ENCODE results near the gene RNF213. TPM values are rescaled to one million over a fixed set of nuclear protein-coding genes. Genes with fewer than 3 reads are reported as not detected.

RNF213 gene
- total RNA-seq, 1 donor, result 134 TPM

DNA sequence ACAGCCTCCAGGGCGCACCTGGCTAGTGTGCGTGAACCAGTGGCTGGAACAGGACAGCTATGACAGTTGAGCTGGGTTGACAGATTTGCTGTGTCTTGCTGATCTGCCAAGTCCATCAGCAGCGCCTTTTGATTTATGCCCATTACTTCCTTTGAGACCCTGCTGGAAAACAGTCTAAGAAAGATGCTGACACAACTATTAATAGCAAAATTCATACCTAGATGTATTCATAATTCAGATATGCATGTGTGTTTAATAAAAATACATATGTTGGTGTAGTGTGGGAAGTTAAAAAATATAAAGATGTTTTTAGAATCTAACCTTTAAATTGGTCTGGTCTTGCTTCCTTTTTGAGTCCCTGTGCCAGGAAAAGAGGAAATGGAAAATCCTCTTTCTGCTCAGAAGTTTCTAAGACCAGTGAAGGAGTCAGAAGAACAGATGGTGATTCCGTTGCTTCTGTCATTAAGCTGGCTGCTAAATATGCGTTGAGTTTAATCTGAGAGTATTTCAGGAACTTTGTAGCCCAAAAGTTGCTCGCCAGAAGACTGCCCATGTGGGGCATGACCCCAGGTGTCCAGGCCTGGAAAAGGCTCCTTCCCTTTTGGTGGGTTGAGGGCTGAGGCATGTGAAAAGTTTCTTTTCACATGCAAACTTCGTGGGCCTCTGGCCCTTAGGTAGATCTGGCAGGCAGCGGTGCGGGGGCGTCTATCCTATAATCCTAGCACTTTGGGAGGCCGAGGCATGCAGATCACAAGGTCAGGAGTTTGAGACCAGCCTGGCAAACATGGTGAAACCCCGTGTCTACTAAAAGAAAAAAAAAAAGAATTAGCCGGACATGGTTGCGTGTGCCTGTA, 114.3 kb downstream of the RNF213 start:
- Histone ChIP-seq H4K20me1 (ENCODE audit: insufficient read depth, low read length) (peaks cover 2% of the 10 kb centered on the region), H3K9me3 (ENCODE audit: low read depth, low read length) (no peaks in the 10 kb centered on the region), H3K4me2 (ENCODE audit: insufficient read depth, low read length) (no peak overlapping the region), H3K27me3 (ENCODE audit: insufficient read depth, low read length) (no peaks in the 10 kb centered on the region), H3K4me1 (ENCODE audit: insufficient read depth, low read length) (no peaks in the 10 kb centered on the region), H3K79me2 (ENCODE audit: insufficient read depth, low read length) (no peaks in the 10 kb centered on the region), H3K4me3 (ENCODE audit: insufficient read depth, low read length) (no peak overlapping the region), H3K36me3 (ENCODE audit: insufficient read depth, low read length) (peaks cover 95% of the 10 kb centered on the region), H3K27ac (ENCODE audit: low read depth, low read length) (no peak overlapping the region), H2AFZ (ENCODE audit: low read length) (no peak overlapping the region)
- peak; percentile 29 for DNase-seq (ENCODE audit: insufficient read length, low spot score, missing footprints)
- no peak for TF ChIP-seq CTCF (IDR thresholded peaks at IDR 0.05; ENCODE audit: extremely low read depth, low read depth, low read length)

DNA sequence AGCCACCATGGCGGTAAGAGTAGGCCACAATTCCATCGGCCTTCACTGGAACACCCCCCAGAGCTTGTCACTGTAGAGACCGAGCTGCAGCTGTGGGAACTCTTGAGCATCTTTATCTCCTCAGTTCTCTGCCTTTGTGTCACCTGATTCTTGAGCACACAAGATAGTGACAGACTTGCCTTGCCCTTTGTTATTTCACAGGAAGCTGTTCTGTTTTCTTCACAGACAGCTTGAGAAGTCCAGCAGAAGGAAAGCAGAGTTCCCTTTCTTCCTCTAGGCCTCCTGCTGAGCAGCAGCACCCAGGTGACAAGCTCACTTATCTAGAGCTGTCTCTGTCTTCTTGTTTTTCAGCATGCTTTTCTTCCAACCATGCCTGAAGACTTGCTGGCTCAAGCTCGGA, 115.9 kb downstream of the RNF213 start:
- Histone ChIP-seq H4K20me1 (ENCODE audit: insufficient read depth, low read length) (peaks cover 2% of the 10 kb centered on the region), H3K79me2 (ENCODE audit: insufficient read depth, low read length) (no peaks in the 10 kb centered on the region), H3K4me1 (ENCODE audit: insufficient read depth, low read length) (no peaks in the 10 kb centered on the region), H2AFZ (ENCODE audit: low read length) (no peak overlapping the region), H3K4me2 (ENCODE audit: insufficient read depth, low read length) (no peak overlapping the region), H3K36me3 (ENCODE audit: insufficient read depth, low read length) (peaks cover 95% of the 10 kb centered on the region), H3K27me3 (ENCODE audit: insufficient read depth, low read length) (no peaks in the 10 kb centered on the region), H3K27ac (ENCODE audit: low read depth, low read length) (no peak overlapping the region), H3K9me3 (ENCODE audit: low read depth, low read length) (no peaks in the 10 kb centered on the region), H3K4me3 (ENCODE audit: insufficient read depth, low read length) (no peak overlapping the region)
- no peak for TF ChIP-seq CTCF (IDR thresholded peaks at IDR 0.05; ENCODE audit: extremely low read depth, low read depth, low read length)
- DNase-seq (ENCODE audit: insufficient read length, low spot score, missing footprints), result peak; percentile 34

DNA sequence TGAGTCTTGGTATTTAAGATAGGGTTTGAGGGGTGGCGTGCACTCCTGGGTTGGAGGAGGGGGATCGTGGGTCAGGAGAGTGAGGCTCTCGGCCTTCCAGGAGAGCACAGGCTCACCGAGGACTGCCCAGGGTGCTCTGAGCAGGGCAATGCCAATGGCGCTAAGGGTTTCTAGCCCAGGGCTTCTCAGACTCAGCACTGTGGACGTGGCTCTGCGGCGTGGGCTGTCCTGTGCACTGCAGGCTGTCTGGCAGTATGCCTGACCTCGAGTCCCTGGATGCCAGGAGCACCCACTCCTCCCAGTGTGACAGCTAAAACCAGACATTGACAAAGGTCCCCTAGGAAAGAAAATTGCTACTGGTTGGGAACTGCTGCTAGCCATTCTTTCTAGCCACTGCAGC, 117.1 kb downstream of the RNF213 start:
- no peaks in the 10 kb centered on the region for H3K9me3 ChIP-seq (ENCODE audit: low read depth, low read length)
- no peak overlapping the region for H2AFZ ChIP-seq (ENCODE audit: low read length)
- no peak for TF ChIP-seq CTCF (IDR thresholded peaks at IDR 0.05; ENCODE audit: extremely low read depth, low read depth, low read length)
- peak; percentile 4 for DNase-seq (ENCODE audit: insufficient read length, low spot score, missing footprints)
- H3K4me1 ChIP-seq (ENCODE audit: insufficient read depth, low read length), result no peaks in the 10 kb centered on the region
- no peaks in the 10 kb centered on the region for H3K79me2 ChIP-seq (ENCODE audit: insufficient read depth, low read length)
- peaks cover 2% of the 10 kb centered on the region for H4K20me1 ChIP-seq (ENCODE audit: insufficient read depth, low read length)
- no peak overlapping the region for H3K4me2 ChIP-seq (ENCODE audit: insufficient read depth, low read length)
- no peaks in the 10 kb centered on the region for H3K27me3 ChIP-seq (ENCODE audit: insufficient read depth, low read length)
- H3K36me3 ChIP-seq (ENCODE audit: insufficient read depth, low read length), result peaks cover 95% of the 10 kb centered on the region
- H3K27ac ChIP-seq (ENCODE audit: low read depth, low read length), result no peak overlapping the region
- H3K4me3 ChIP-seq (ENCODE audit: insufficient read depth, low read length), result no peak overlapping the region

- no peak overlapping the region for H3K27ac ChIP-seq (ENCODE audit: low read depth, low read length)
- H3K27me3 ChIP-seq (ENCODE audit: insufficient read depth, low read length), result no peaks in the 10 kb centered on the region
- H3K4me1 ChIP-seq (ENCODE audit: insufficient read depth, low read length), result no peaks in the 10 kb centered on the region
- DNase-seq (ENCODE audit: insufficient read length, low spot score, missing footprints), result peak; percentile 70
- no peak overlapping the region for H2AFZ ChIP-seq (ENCODE audit: low read length)
- H3K79me2 ChIP-seq (ENCODE audit: insufficient read depth, low read length), result no peaks in the 10 kb centered on the region
- no peaks in the 10 kb centered on the region for H3K9me3 ChIP-seq (ENCODE audit: low read depth, low read length)
- no peak for TF ChIP-seq CTCF (IDR thresholded peaks at IDR 0.05; ENCODE audit: extremely low read depth, low read depth, low read length)
- H3K36me3 ChIP-seq (ENCODE audit: insufficient read depth, low read length), result peaks cover 98% of the 10 kb centered on the region
- peaks cover 2% of the 10 kb centered on the region for H4K20me1 ChIP-seq (ENCODE audit: insufficient read depth, low read length)
- H3K4me3 ChIP-seq (ENCODE audit: insufficient read depth, low read length), result no peak overlapping the region
- no peak overlapping the region for H3K4me2 ChIP-seq (ENCODE audit: insufficient read depth, low read length)
These were observed 118.7 kb downstream of the RNF213 start for GRCh38 chr17:80379348-80379747.
